ENCODE measurements around the gene UBE2D3.

Gene UBE2D3

GRCh38 chr4:102794999-102795398 is 32.4 kb downstream of the UBE2D3 start:
- peaks cover 32% of the 10 kb centered on the region for H4K20me1 ChIP-seq (ENCODE audit: insufficient read depth, low read length, poor library complexity, severe bottlenecking)
- no peaks in the 10 kb centered on the region for H3K9me3 ChIP-seq (ENCODE audit: insufficient read depth, low read depth, low read length)
- no peaks in the 10 kb centered on the region for H3K9me2 ChIP-seq (replicated peaks; ENCODE audit: low read depth, low read length)
- no peak overlapping the region for H3K4me2 ChIP-seq (ENCODE audit: low read depth, low read length, poor library complexity, severe bottlenecking)
- TF ChIP-seq EZH2phosphoT487 (IDR thresholded peaks at IDR 0.05; ENCODE audit: borderline replicate concordance), result no peak
- no peak for TF ChIP-seq CTCF (conservative IDR thresholded peaks at IDR 0.05; ENCODE audit: low read length)
- peaks cover 10% of the 10 kb centered on the region; the same call in 1 of the 2 replicates for H3K79me2 ChIP-seq (ENCODE audit: insufficient read depth, low read length)
- H3K4me1 ChIP-seq (ENCODE audit: insufficient read depth, low read length, poor library complexity, severe bottlenecking), result no peaks in the 10 kb centered on the region
- no peaks in the 10 kb centered on the region for H3F3A ChIP-seq (ENCODE audit: low read depth)
- no peaks in the 10 kb centered on the region for H3K27me3 ChIP-seq (ENCODE audit: insufficient read depth, low read length, poor library complexity, severe bottlenecking)
- no peak overlapping the region for H3K4me3 ChIP-seq (ENCODE audit: low read length, poor library complexity, severe bottlenecking)
- H3K36me3 ChIP-seq (ENCODE audit: insufficient read depth, low read length), result peaks cover 73% of the 10 kb centered on the region
- no peak overlapping the region for H2AFZ ChIP-seq (ENCODE audit: low read length)
- no peak overlapping the region for H3K9ac ChIP-seq (ENCODE audit: low read depth, low read length, poor library complexity, severe bottlenecking)

GRCh38 chr4:102792361-102792936 is 34.9 kb downstream of the UBE2D3 start:
- no peaks in the 10 kb centered on the region for H3F3A ChIP-seq (ENCODE audit: low read depth)

GRCh38 chr4:102791318-102791835 is 36.0 kb downstream of the UBE2D3 start:
- H3K9ac ChIP-seq (ENCODE audit: low read depth, low read length, poor library complexity, severe bottlenecking), result no peak overlapping the region
- no peaks in the 10 kb centered on the region for H3K9me2 ChIP-seq (replicated peaks; ENCODE audit: low read depth, low read length)
- no peak overlapping the region for H3K4me2 ChIP-seq (ENCODE audit: low read depth, low read length, poor library complexity, severe bottlenecking)
- H3F3A ChIP-seq (ENCODE audit: low read depth), result no peaks in the 10 kb centered on the region
- no peaks in the 10 kb centered on the region for H3K27me3 ChIP-seq (ENCODE audit: insufficient read depth, low read length, poor library complexity, severe bottlenecking)
- no peak overlapping the region for H2AFZ ChIP-seq (ENCODE audit: low read length)
- H4K20me1 ChIP-seq (ENCODE audit: insufficient read depth, low read length, poor library complexity, severe bottlenecking), result peaks cover 18% of the 10 kb centered on the region
- H3K79me2 ChIP-seq (ENCODE audit: insufficient read depth, low read length), result no peaks in the 10 kb centered on the region; the same call in 1 of the 2 replicates
- H3K4me3 ChIP-seq (ENCODE audit: low read length, poor library complexity, severe bottlenecking), result no peak overlapping the region
- H3K4me1 ChIP-seq (ENCODE audit: insufficient read depth, low read length, poor library complexity, severe bottlenecking), result no peaks in the 10 kb centered on the region
- no peak for TF ChIP-seq CTCF (conservative IDR thresholded peaks at IDR 0.05; ENCODE audit: low read length)
- TF ChIP-seq EZH2phosphoT487 (IDR thresholded peaks at IDR 0.05; ENCODE audit: borderline replicate concordance), result no peak
- H3K9me3 ChIP-seq (ENCODE audit: insufficient read depth, low read depth, low read length), result no peaks in the 10 kb centered on the region
- peaks cover 40% of the 10 kb centered on the region for H3K36me3 ChIP-seq (ENCODE audit: insufficient read depth, low read length)

More at GRCh38 chr4:102792361-102792936, 34.9 kb downstream of the UBE2D3 start:
- Histone ChIP-seq H3K36me3 (ENCODE audit: insufficient read depth, low read length) (peaks cover 49% of the 10 kb centered on the region), H3K4me1 (ENCODE audit: insufficient read depth, low read length, poor library complexity, severe bottlenecking) (no peaks in the 10 kb centered on the region), H3K9me3 (ENCODE audit: insufficient read depth, low read depth, low read length) (no peaks in the 10 kb centered on the region), H3K79me2 (ENCODE audit: insufficient read depth, low read length) (no peaks in the 10 kb centered on the region; the same call in 1 of the 2 replicates), H3K4me3 (ENCODE audit: low read length, poor library complexity, severe bottlenecking) (no peak overlapping the region), H4K20me1 (ENCODE audit: insufficient read depth, low read length, poor library complexity, severe bottlenecking) (peaks cover 23% of the 10 kb centered on the region), H3K9me2 (replicated peaks; ENCODE audit: low read depth, low read length) (no peaks in the 10 kb centered on the region), H3K4me2 (ENCODE audit: low read depth, low read length, poor library complexity, severe bottlenecking) (no peak overlapping the region), H2AFZ (ENCODE audit: low read length) (no peak overlapping the region), H3K9ac (ENCODE audit: low read depth, low read length, poor library complexity, severe bottlenecking) (no peak overlapping the region), H3K27me3 (ENCODE audit: insufficient read depth, low read length, poor library complexity, severe bottlenecking) (no peaks in the 10 kb centered on the region)
- no peak for TF ChIP-seq EZH2phosphoT487 (IDR thresholded peaks at IDR 0.05; ENCODE audit: borderline replicate concordance)
- no peak for TF ChIP-seq CTCF (conservative IDR thresholded peaks at IDR 0.05; ENCODE audit: low read length)

Data from Loucy (cell line).